ENCODE data around the gene CCDC167. TPM values are rescaled to one million over a fixed set of nuclear protein-coding genes. Genes with fewer than 3 reads are reported as not detected.

The CCDC167 gene
- total and polyA plus RNA-seq, 10 of the 15 experiments (the other 5 are each of a cell fraction or from before 2014, with no cell fraction given), result 74.9 to 380 (median 137) TPM

- no TSS peak for BruUV-seq (replicated peaks)
- no peak for TF ChIP-seq IKZF1 (conservative IDR thresholded peaks at IDR 0.05)
- peak; percentile 52 to 85 (median 77) for TF ChIP-seq CTCF (IDR thresholded peaks at IDR 0.05 in 2 of 3, conservative IDR thresholded peaks at IDR 0.05 in 1 of 3; ENCODE audit: control insufficient read depth in 2 of 3, extremely low read depth in 1 of 3, insufficient read depth in 1 of 3, low read depth in 3 of 3, low read length in 3 of 3)
- no peak for TF ChIP-seq ELK1 (IDR thresholded peaks at IDR 0.05; ENCODE audit: low read depth, low read length)
- 0 out of 2 replicates have a peak, but pooled peaks have one; percentile 21 for TF ChIP-seq MLLT1 (IDR thresholded peaks at IDR 0.05)
- TF ChIP-seq E2F8 (IDR thresholded peaks at IDR 0.05; ENCODE audit: low read depth, partially characterized antibody), result no peak
- TF ChIP-seq CBX5 (IDR thresholded peaks at IDR 0.05; ENCODE audit: low read depth), result no peak
- no peak for TF ChIP-seq YBX1 (IDR thresholded peaks at IDR 0.05)
- TF ChIP-seq RUNX3 (IDR thresholded peaks at IDR 0.05; ENCODE audit: low read length), result peak; percentile 70
- TF ChIP-seq E4F1 (IDR thresholded peaks at IDR 0.05; ENCODE audit: borderline replicate concordance, partially characterized antibody), result no peak
- no peak for TF ChIP-seq ZNF622 (IDR thresholded peaks at IDR 0.05)
- no peak for TF ChIP-seq MXI1 (IDR thresholded peaks at IDR 0.05; ENCODE audit: low read depth, low read length)
- TF ChIP-seq RELA (IDR thresholded peaks at IDR 0.05; ENCODE audit: borderline replicate concordance, partially characterized antibody), result no peak
Observed at GRCh38 chr6:37538107-37538506, 38.4 kb upstream of the CCDC167 start.

More at GRCh38 chr6:37538107-37538506, 38.4 kb upstream of the CCDC167 start:
- H3K27ac ChIP-seq (ENCODE audit: control insufficient read depth, insufficient read depth), result no peak overlapping the region
- no peak for FAIRE-seq
- H3K36me3 ChIP-seq (ENCODE audit: control insufficient read depth in 2 of 2, insufficient read depth in 2 of 2, low read length in 1 of 2), result no peaks in the 10 kb centered on the region
- ChIA-PET CTCF (interaction anchor here (0.7 to 12.7 kb wide), 35 partner anchors 11 to 245 kb away, joined by 3 to 590 read pairs (median 4); partner anchors contain the start of gene MDGA1), SMC1A (ENCODE audit: uncharacterized antibody, unreplicated experiment) (interaction anchor here (0.5 to 13.3 kb wide), 39 partner anchors 8 to 956 kb away, joined by 3 to 346 read pairs (median 6); partner anchors contain the start of gene CCDC167), RAD21 (ENCODE audit: unreplicated experiment) (interaction anchor here (0.7 to 6.2 kb wide), 23 partner anchors 9 to 1032 kb away, joined by 3 to 266 read pairs (median 5); partner anchors contain the start of gene CCDC167), POLR2A (interaction anchor here (0.7 to 3.6 kb wide), 11 partner anchors 10 to 101 kb away, joined by 3 to 46 read pairs (median 5); no protein-coding TSS in a partner anchor)
- in situ Hi-C loops (cut with MboI), result loop anchor here (5.0 kb wide), 1 partner anchor 154 kb away; no protein-coding TSS in a partner anchor
- H3K4me3 ChIP-seq, result no peak overlapping the region
- H3K9me3 ChIP-seq (replicated peaks; ENCODE audit: control insufficient read depth, insufficient read depth, low read length), result no peaks in the 10 kb centered on the region
- 48% methylated on average over 6 of the region's 6 CpGs for WGBS (ENCODE audit: insufficient coverage, insufficient replicate concordance, low lambda C conversion rate, missing lambda C conversion rate)
- H3K4me1 ChIP-seq (ENCODE audit: control insufficient read depth, insufficient read depth, low read length), result no peaks in the 10 kb centered on the region
- no peaks in the 10 kb centered on the region for H3K27me3 ChIP-seq (replicated peaks in 1 of 2; ENCODE audit: control insufficient read depth in 2 of 2, insufficient read depth in 2 of 2, low read length in 1 of 2)
- no peaks in the 10 kb centered on the region for H4K20me1 ChIP-seq (ENCODE audit: control insufficient read depth, insufficient read depth)
- no peak overlapping the region for H3K4me2 ChIP-seq (ENCODE audit: control insufficient read depth, insufficient read depth)
- no peak for DNase-seq (ENCODE audit: low read depth, low spot score)
- ATAC-seq, result peak; percentile 93
- no peak overlapping the region for H2AFZ ChIP-seq (ENCODE audit: control insufficient read depth, low read depth, low read length)
- intact Hi-C loops (cut with micrococcal nuclease; ENCODE audit: unreplicated experiment), result loop anchor here (1.0 to 5.0 kb wide), 3 partner anchors 28 to 154 kb away; no protein-coding TSS in a partner anchor
- no peak overlapping the region for H3K9ac ChIP-seq (ENCODE audit: control insufficient read depth, insufficient read depth, low read length)
- no peaks in the 10 kb centered on the region for H3K79me2 ChIP-seq (ENCODE audit: control insufficient read depth, insufficient read depth, low read length)
